Endothelial cell of umbilical vein (primary cell): Measurements from ENCODE around the gene XPOT. TPM values are rescaled to one million over a fixed set of nuclear protein-coding genes. Genes with fewer than 3 reads are reported as not detected.

ENCODE experiments used
- BruUV-seq: library from RNA; stranded (reverse); fragments of 400-500 nt; replicated peaks from 2 replicates; lab custom pipeline; 2021; lab: Mats Ljungman, UMichigan
- CTCF ChIA-PET: fragments of 300-600, 350-600 bp; sonication (Branson Sonifier 250); formaldehyde crosslinking; loops from one replicate; lab custom pipeline; 2021; ENCODE audit warnings: antibody characterized with exemption, inconsistent platforms; lab: Charles Lee
- POLR2A ChIA-PET: fragments of 300-600, 350-600 bp; sonication (Branson Sonifier 250); formaldehyde crosslinking; loops from one replicate; lab custom pipeline; 2021; ENCODE audit warnings: antibody characterized with exemption, inconsistent platforms; lab: Charles Lee
- DNase-seq: peaks from one replicate; pipeline ENCODE4 v3.0.0-alpha.2; 2011; ENCODE audit warnings: low read depth, low spot score
- FAIRE-seq: peaks from 2 replicates; lab custom pipeline; 2011; peaks lifted over from hg19 to GRCh38; lab: Jason Lieb, UNC
- H2AFZ ChIP-seq: 2 replicates; pipeline ENCODE4 v1.6.0; 2012; ENCODE audit warnings: low read depth, low read length, control low read depth, inconsistent platforms
- H3K27ac ChIP-seq: 2 replicates; pipeline ENCODE4 v1.5.1; 2011; ENCODE audit warnings: low read depth, mild to moderate bottlenecking, control low read depth, low read length, moderate library complexity; ENCODE audit not compliant: insufficient read depth
- H3K27me3 ChIP-seq, 2 experiments: 2 replicates each; pipeline versions ENCODE4 v1.6.0 to v1.6.1; 2011; ENCODE audit warnings: low read length in 2 of 2, mixed read lengths in 1 of 2; ENCODE audit not compliant: control insufficient read depth in 2 of 2, insufficient read depth in 2 of 2
- H3K36me3 ChIP-seq, 2 experiments: 2 replicates in 1 of 2; 3 replicates in 1 of 2; pipeline ENCODE4 v1.5.1; 2011; ENCODE audit warnings: low read length in 2 of 2, mild to moderate bottlenecking in 1 of 2, moderate library complexity in 1 of 2; ENCODE audit not compliant: control insufficient read depth in 2 of 2, insufficient read depth in 2 of 2; ENCODE audit errors: extremely low read depth in 1 of 2
- H3K4me1 ChIP-seq: 3 replicates; pipeline ENCODE4 v1.5.1; 2011; ENCODE audit warnings: mild to moderate bottlenecking, low read length; ENCODE audit not compliant: control insufficient read depth, insufficient read depth; ENCODE audit errors: extremely low read depth
- H3K4me2 ChIP-seq: 2 replicates; pipeline ENCODE4 v1.6.1; 2011; ENCODE audit warnings: low read length, control low read depth, mixed read lengths; ENCODE audit not compliant: insufficient read depth
- H3K4me3 ChIP-seq, 3 experiments: fragments of 200-600 bp in 1 of 3; sonication (generic), shearing (Covaris generic) in 1 of 3; replicated peaks in 1 of 3; 2 replicates each; pipeline ENCODE4 v1.5.1; 2011 to 2016; ENCODE audit warnings: control low read depth in 3 of 3, low read length in 3 of 3, mild to moderate bottlenecking in 2 of 3, inconsistent platforms in 1 of 3, low read depth in 1 of 3, moderate library complexity in 1 of 3; ENCODE audit not compliant: insufficient read depth in 1 of 3
- H3K79me2 ChIP-seq: 2 replicates; pipeline ENCODE4 v1.6.0; 2012; ENCODE audit warnings: low read length, inconsistent platforms; ENCODE audit not compliant: control insufficient read depth, insufficient read depth
- H3K9ac ChIP-seq: replicated peaks from 2 replicates; pipeline ENCODE3; 2011; ENCODE audit warnings: low read length, control low read depth; ENCODE audit not compliant: insufficient read depth; ENCODE audit errors: extremely low read depth
- H3K9me1 ChIP-seq: replicated peaks from 3 replicates; pipeline ENCODE4 v1.6.0; 2011; ENCODE audit warnings: mild to moderate bottlenecking, low read length; ENCODE audit not compliant: control insufficient read depth, insufficient read depth; ENCODE audit errors: extremely low read depth
- H3K9me3 ChIP-seq: replicated peaks from 2 replicates; pipeline ENCODE4 v1.5.1; 2012; ENCODE audit warnings: low read length, inconsistent platforms; ENCODE audit not compliant: control insufficient read depth, insufficient read depth
- H4K20me1 ChIP-seq: replicated peaks from 2 replicates; pipeline ENCODE3; 2011; ENCODE audit warnings: mild to moderate bottlenecking, low read length; ENCODE audit not compliant: control insufficient read depth, insufficient read depth; ENCODE audit errors: extremely low read depth
- CTCF ChIP-seq, 2 donors: IDR thresholded peaks; 1 replicate in 1 of 2; 2 replicates in 1 of 2; pipeline ENCODE4 v1.5.1; 2011; ENCODE audit warnings: low read length in 2 of 2, mild to moderate bottlenecking in 2 of 2, moderate library complexity in 2 of 2, control low read depth in 1 of 2, inconsistent platforms in 1 of 2, low read depth in 1 of 2; ENCODE audit not compliant: insufficient read depth in 1 of 2; ENCODE audit errors: extremely low read depth in 1 of 2
- EZH2 ChIP-seq: IDR thresholded peaks from 2 replicates; pipeline ENCODE4 v1.6.1; 2012; ENCODE audit warnings: borderline replicate concordance, low read depth, mild to moderate bottlenecking, moderate library complexity, low read length, inconsistent platforms; ENCODE audit not compliant: severe bottlenecking
- FOS ChIP-seq: IDR thresholded peaks from 2 replicates; pipeline ENCODE4 v1.6.1; 2011; ENCODE audit warnings: mild to moderate bottlenecking, low read length, moderate library complexity, borderline replicate concordance; ENCODE audit not compliant: insufficient read depth
- GATA2 ChIP-seq: IDR thresholded peaks from 2 replicates; pipeline ENCODE4 v1.7.0; 2011; ENCODE audit warnings: low read depth, mild to moderate bottlenecking, moderate library complexity, mixed read lengths, low read length; ENCODE audit not compliant: insufficient read length, insufficient read depth
- JUN ChIP-seq: IDR thresholded peaks from 2 replicates; pipeline ENCODE4 v1.6.1; 2011; ENCODE audit warnings: borderline replicate concordance, low read depth; ENCODE audit not compliant: insufficient read length, insufficient read depth
- MAX ChIP-seq: IDR thresholded peaks from 2 replicates; pipeline ENCODE4 v1.6.1; 2011; ENCODE audit not compliant: insufficient read depth, insufficient read length
- MYC ChIP-seq: IDR thresholded peaks from one replicate; pipeline ENCODE4 v1.6.1; 2011; ENCODE audit warnings: mild to moderate bottlenecking, low read depth, low read length
- POLR2A ChIP-seq: IDR thresholded peaks from 2 replicates; pipeline ENCODE4 v1.6.1; 2012; ENCODE audit warnings: low read depth, mild to moderate bottlenecking, control low read depth, low read length
- POLR2AphosphoS5 ChIP-seq: IDR thresholded peaks from 2 replicates; pipeline ENCODE4 v1.6.1; 2012; ENCODE audit warnings: low read depth, mild to moderate bottlenecking, control low read depth, low read length, moderate library complexity; ENCODE audit not compliant: insufficient read depth
- dilution Hi-C: fragments of 300-500 bp; cut with MboI; formaldehyde crosslinking; loops from one replicate; pipeline ENCODE4 v1.15.0; 2019; ENCODE audit warnings: low sequenced_read_pairs; ENCODE audit not compliant: extremely low pct_ligation_motif_present
- intact Hi-C: fragments of 100-400 bp; cut with micrococcal nuclease; formaldehyde crosslinking; loops from one replicate; pipeline ENCODE4 v1.10.0; 2022
- polyA plus RNA-seq, 4 experiments: library from polyadenylated mRNA; depleted of rRNA in 3 of 4; stranded (reverse) in 3 of 4; unstranded in 1 of 4; fragments of >200 nt; gene quantifications; 2 replicates each; pipeline versions ENCODE4 v1.2.1 to v1.2.3, GENCODE V29; 2011 to 2012; ENCODE audit warnings: missing spikeins in 1 of 4
- total RNA-seq: library from RNA; stranded (reverse); gene quantifications from 2 replicates; pipeline ENCODE4 v1.2.3, GENCODE V29; 2021

XPOT gene
- total and polyA plus RNA-seq, 2 donors (not counting 3 experiments of a cell fraction or from before 2014, with no cell fraction given), result 21.9 to 88.9 TPM

DNA sequence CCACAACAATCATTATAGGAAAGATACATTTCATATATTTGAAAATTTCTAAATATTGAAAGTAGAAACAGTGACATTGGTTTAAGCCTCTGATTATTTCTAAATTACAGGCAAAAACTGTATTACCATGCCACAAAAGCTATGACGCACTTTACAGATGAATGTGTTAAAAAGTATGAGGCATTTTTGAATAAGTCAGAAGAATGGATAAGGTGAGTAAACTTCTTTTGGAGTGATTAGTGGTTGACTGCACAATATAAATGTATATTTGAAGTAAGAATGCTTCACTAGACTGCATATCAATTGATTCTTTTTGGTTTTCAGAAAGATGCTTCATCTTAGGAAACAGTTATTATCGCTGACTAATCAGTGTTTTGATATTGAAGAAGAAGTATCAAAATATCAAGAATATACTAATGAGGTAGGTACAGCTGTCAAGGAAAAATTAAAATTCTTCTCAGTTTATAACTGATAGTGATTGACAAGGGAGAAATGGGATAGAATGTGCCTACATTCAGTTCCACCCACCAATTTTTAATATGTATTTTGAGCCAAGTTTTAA is 92.7 kb downstream of the XPOT start:
- Histone ChIP-seq H3K4me3 (no peak overlapping the region), H3K27ac (no peak overlapping the region), H3K9me1 (no peaks in the 10 kb centered on the region), H3K9ac (no peak overlapping the region), H3K4me1 (no peaks in the 10 kb centered on the region), H4K20me1 (no peaks in the 10 kb centered on the region), H3K27me3 (no peaks in the 10 kb centered on the region), H3K9me3 (no peaks in the 10 kb centered on the region), H2AFZ (no peak overlapping the region), H3K36me3 (peaks cover 8 to 20% of the 10 kb centered on the region in 2 experiments), H3K4me2 (no peak overlapping the region), H3K79me2 (no peaks in the 10 kb centered on the region)
- ChIA-PET POLR2A (no interaction called here), CTCF (interaction anchor here (0.7 to 1.0 kb wide), 2 partner anchors 10 to 52 kb away, joined by 3 read pairs; no protein-coding TSS in a partner anchor)
- intact Hi-C loops (no loop called here), dilution Hi-C loops (no loop called here)
- DNase-seq, result no peak
- TF ChIP-seq CTCF (IDR thresholded peaks at IDR 0.05; ENCODE audit: extremely low read depth in 1 of 2, insufficient read depth in 1 of 2, low read depth in 1 of 2, low read length in 2 of 2), result no peak
- TF ChIP-seq EZH2, result no peak
- no TSS peak for BruUV-seq
- FAIRE-seq, result no peak

DNA sequence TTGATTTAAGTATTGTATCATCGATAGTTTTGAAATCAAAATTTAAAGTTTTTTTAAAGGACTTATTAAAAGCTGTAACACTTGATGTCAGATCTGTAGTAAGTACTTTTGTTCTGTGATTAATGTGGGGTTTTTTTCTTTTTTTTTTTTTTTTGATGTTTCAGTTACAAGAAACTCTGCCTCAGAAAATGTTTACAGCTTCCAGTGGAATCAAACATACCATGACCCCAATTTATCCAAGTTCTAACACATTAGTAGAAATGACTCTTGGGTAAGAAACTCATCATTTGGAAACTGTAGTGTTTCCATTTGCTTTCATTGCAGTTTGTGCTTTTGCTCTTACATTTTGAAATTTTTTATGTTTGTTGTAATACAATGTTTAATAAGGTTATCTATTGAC is 93.3 kb downstream of the XPOT start:
- intact Hi-C loops (no loop called here), dilution Hi-C loops (no loop called here)
- Histone ChIP-seq H3K27ac (no peak overlapping the region), H2AFZ (no peak overlapping the region), H3K36me3 (peaks cover 8 to 19% of the 10 kb centered on the region in 2 experiments), H3K4me2 (no peak overlapping the region), H4K20me1 (no peaks in the 10 kb centered on the region), H3K9me1 (no peaks in the 10 kb centered on the region), H3K9ac (no peak overlapping the region), H3K4me1 (no peaks in the 10 kb centered on the region), H3K9me3 (no peaks in the 10 kb centered on the region), H3K79me2 (no peaks in the 10 kb centered on the region), H3K27me3 (no peaks in the 10 kb centered on the region), H3K4me3 (no peak overlapping the region)
- FAIRE-seq (no peak), DNase-seq (no peak)
- CTCF ChIA-PET, result interaction anchor here (0.6 to 1.0 kb wide), 4 partner anchors 10 to 115 kb away, joined by 3 to 5 read pairs (median 3); no protein-coding TSS in a partner anchor
- TF ChIP-seq MYC (no peak), POLR2AphosphoS5 (no peak), MAX (no peak), JUN (no peak), EZH2 (no peak), GATA2 (no peak), FOS (no peak), CTCF (IDR thresholded peaks at IDR 0.05; ENCODE audit: extremely low read depth in 1 of 2, insufficient read depth in 1 of 2, low read depth in 1 of 2, low read length in 2 of 2) (no peak), POLR2A (no peak)
- POLR2A ChIA-PET, result interaction anchor here (0.6 kb wide), 1 partner anchor 292 kb away, joined by 3 read pairs; no protein-coding TSS in a partner anchor
- no TSS peak for BruUV-seq
